Lung (tissue), 12 donors: Measurements from ENCODE around the gene VENTX. TPM values are rescaled to one million over a fixed set of nuclear protein-coding genes. Genes with fewer than 3 reads are reported as not detected.

Experiments
- ATAC-seq: fragments of 200-7000 bp; cut with Tn5 transposase; one replicate; pipeline ENCODE4 v1.9.1; 2020; ENCODE audit warnings: moderate number of reproducible peaks; ENCODE audit not compliant: insufficient read depth, low FRiP score
- DNase-seq, 3 donors: peaks; one replicate each; pipeline ENCODE4 v3.0.0-alpha.2; 2013 to 2017
- H3K27ac ChIP-seq, 2 donors: one replicate each; pipeline ENCODE4 v1.5.1; 2013; ENCODE audit warnings: mild to moderate bottlenecking in 2 of 2, moderate library complexity in 2 of 2, control low read depth in 1 of 2, inconsistent platforms in 1 of 2, low read depth in 1 of 2, low read length in 1 of 2
- H3K27me3 ChIP-seq, 3 donors: one replicate each; pipeline ENCODE4 v1.5.1; 2013; ENCODE audit warnings: low read length in 2 of 3; ENCODE audit not compliant: control insufficient read depth in 3 of 3, insufficient read depth in 3 of 3
- H3K36me3 ChIP-seq, 4 donors: one replicate each; pipeline ENCODE4 v1.5.1; 2013; ENCODE audit warnings: low read length in 4 of 4, mild to moderate bottlenecking in 1 of 4, moderate library complexity in 1 of 4; ENCODE audit not compliant: control insufficient read depth in 4 of 4, insufficient read depth in 4 of 4
- H3K4me1 ChIP-seq, 5 donors: one replicate each; pipeline ENCODE4 v1.5.1; 2013; ENCODE audit warnings: low read length in 5 of 5, mild to moderate bottlenecking in 2 of 5, moderate library complexity in 1 of 5; ENCODE audit not compliant: control insufficient read depth in 5 of 5, insufficient read depth in 5 of 5
- H3K4me3 ChIP-seq: one replicate; pipeline ENCODE4 v1.5.1; 2013; ENCODE audit warnings: mild to moderate bottlenecking, control low read depth, moderate library complexity
- H3K9ac ChIP-seq, 2 donors: one replicate each; pipeline ENCODE4 v1.5.1; 2013; ENCODE audit warnings: low read length in 2 of 2, control low read depth in 1 of 2; ENCODE audit not compliant: insufficient read depth in 1 of 2
- H3K9me3 ChIP-seq, 4 donors: one replicate each; pipeline ENCODE4 v1.5.1; 2013; ENCODE audit warnings: low read length in 3 of 4, mild to moderate bottlenecking in 1 of 4, moderate library complexity in 1 of 4; ENCODE audit not compliant: control insufficient read depth in 4 of 4, insufficient read depth in 3 of 4
- WGBS, 2 donors: extraction: QIAGEN DNeasy Blood & Tissue Kit; methylation state at CpG; one replicate each; pipeline ENCODE4 v1.1.7; 2013; 5-methylcytosine and 5-hydroxymethylcytosine counted together
- polyA plus RNA-seq, 2 donors: library from polyadenylated mRNA; stranded (reverse); fragments of 200-250 nt; gene quantifications; one replicate each; pipeline ENCODE4 v1.2.1, GENCODE V29; 2013
- total RNA-seq, 2 donors: library from RNA; depleted of rRNA in 1 of 2; stranded (reverse); fragments of >200 nt in 1 of 2; gene quantifications; one replicate each; pipeline ENCODE4 v1.2.1, GENCODE V29; 2014 to 2021
- TF ChIP-seq, protein P1 (sequence below): IDR thresholded peaks from 2 replicates; pipeline ENCODE4 v1.5.1; 2012; ENCODE audit warnings: mild to moderate bottlenecking; ENCODE audit errors: control extremely low read depth, extremely low read depth
- donor health status: control.
- donor health status: control.
- donor health status: Bipolar disorder and iron deficiency.
- donor health status: healthy.
- donor health status: DM: yes; HTN: yes; CAD: no.

The VENTX gene
- total and polyA plus RNA-seq, 4 donors: 0.46 to 4.0 (median 2.4) TPM

DNA sequence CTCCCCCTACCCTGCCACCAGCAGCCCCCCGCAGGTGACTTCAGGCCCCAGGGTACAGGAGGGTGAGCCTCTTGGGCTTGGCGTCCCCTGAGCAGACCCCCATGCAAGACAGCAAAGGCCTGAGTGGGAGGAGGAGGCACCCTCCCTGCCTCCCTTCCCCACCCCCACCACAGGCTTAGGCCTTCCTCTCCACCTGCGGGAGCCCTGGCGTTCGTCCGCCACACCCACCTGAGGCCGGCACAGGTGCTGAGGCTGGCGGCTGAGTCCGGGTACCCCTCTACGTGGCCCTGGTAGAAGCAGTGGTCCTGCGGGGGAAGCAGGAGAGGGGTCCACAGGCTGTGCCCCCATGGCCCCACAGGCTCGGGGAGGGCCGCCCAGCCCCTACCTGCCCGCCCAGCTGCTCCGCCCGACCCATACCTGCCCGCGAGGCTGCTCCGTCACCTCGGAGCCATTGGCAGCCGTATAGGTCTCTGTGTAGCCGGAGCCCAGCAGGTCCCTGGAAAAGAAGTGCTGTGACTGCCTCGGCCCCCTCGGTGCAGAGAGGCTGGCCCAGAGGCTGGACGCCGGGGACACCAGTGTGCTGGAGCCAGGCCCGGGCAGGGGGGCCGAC, 36.0 kb downstream of the VENTX start:
- H3K4me3 ChIP-seq: no peak overlapping the region
- H3K4me1 ChIP-seq: peaks cover 0 to 11% (median 6%) of the 10 kb centered on the region in 5 donors
- H3K9ac ChIP-seq: no peak overlapping the region
- WGBS, 2 donors: 92 to 93% methylated on average over 23 to 28 of the region's 28 CpGs
- no peaks in the 10 kb centered on the region for H3K9me3 ChIP-seq
- no peaks in the 10 kb centered on the region for H3K27me3 ChIP-seq
- DNase-seq (no peak), ATAC-seq (no peak)
- TF ChIP-seq, protein P1, sequence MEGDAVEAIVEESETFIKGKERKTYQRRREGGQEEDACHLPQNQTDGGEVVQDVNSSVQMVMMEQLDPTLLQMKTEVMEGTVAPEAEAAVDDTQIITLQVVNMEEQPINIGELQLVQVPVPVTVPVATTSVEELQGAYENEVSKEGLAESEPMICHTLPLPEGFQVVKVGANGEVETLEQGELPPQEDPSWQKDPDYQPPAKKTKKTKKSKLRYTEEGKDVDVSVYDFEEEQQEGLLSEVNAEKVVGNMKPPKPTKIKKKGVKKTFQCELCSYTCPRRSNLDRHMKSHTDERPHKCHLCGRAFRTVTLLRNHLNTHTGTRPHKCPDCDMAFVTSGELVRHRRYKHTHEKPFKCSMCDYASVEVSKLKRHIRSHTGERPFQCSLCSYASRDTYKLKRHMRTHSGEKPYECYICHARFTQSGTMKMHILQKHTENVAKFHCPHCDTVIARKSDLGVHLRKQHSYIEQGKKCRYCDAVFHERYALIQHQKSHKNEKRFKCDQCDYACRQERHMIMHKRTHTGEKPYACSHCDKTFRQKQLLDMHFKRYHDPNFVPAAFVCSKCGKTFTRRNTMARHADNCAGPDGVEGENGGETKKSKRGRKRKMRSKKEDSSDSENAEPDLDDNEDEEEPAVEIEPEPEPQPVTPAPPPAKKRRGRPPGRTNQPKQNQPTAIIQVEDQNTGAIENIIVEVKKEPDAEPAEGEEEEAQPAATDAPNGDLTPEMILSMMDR: no peak
- H3K36me3 ChIP-seq: peaks cover 0 to 28% (median 0%) of the 10 kb centered on the region in 4 donors
- no peak overlapping the region for H3K27ac ChIP-seq

DNA sequence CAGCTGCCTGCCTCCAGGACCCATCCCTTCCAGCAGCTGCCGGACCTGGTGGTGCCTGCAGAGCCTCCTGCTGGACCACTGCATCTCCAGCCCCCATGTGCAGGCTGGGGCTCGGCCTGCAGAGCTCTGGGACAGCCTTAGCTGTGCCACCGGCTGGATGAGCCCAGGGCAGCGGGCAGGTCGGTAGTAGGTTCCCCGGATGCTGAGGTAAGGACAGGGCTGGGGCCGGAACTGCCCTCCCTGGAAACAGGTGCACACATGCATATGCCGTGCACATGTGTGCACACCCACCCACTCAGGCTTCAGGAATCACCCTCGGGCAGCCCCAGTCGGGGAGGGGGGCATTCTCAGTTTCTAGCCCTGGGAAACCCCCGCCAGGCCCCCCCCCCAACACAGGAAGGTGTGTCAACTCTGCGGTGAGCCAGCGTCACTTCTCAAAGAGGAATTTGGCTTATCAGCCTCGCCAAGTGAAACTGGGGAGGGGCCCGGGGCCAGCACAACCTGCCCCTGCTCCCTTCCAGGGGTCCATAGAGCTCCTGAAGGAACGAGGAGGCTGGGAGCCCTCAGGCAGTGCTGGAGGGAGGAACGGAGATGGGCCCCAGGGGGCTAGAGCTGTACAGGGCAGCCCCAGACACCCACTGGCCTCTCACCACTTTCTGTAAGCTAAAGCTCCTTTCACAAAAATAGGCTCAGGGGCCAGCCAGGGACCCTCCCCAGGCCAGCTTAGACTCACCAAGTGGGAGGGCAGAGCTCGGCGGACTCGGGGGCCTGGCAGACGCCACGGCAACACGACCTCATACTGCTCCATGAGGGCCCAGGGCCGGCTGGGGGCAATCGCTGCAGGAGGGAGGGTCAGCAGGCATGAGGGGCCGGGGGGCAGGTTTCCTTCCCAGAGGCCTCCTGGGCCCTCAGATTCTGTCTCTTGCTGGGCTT, 37.4 kb downstream of the VENTX start:
- Histone ChIP-seq H3K9me3 (no peaks in the 10 kb centered on the region), H3K4me1 (peaks cover 0 to 11% (median 6%) of the 10 kb centered on the region in 5 donors), H3K4me3 (no peak overlapping the region), H3K27ac (peak overlapping the region in 1 of 2 donors; percentile 15), H3K9ac (no peak overlapping the region), H3K36me3 (peaks cover 0 to 33% (median 5%) of the 10 kb centered on the region in 4 donors), H3K27me3 (no peaks in the 10 kb centered on the region)
- TF ChIP-seq, protein P1: no peak
- DNase-seq: peak; percentile 27 to 56 (median 46)
- WGBS, 2 donors: 15 to 23% methylated on average over 26 of the region's 26 CpGs
- ATAC-seq: no peak

DNA sequence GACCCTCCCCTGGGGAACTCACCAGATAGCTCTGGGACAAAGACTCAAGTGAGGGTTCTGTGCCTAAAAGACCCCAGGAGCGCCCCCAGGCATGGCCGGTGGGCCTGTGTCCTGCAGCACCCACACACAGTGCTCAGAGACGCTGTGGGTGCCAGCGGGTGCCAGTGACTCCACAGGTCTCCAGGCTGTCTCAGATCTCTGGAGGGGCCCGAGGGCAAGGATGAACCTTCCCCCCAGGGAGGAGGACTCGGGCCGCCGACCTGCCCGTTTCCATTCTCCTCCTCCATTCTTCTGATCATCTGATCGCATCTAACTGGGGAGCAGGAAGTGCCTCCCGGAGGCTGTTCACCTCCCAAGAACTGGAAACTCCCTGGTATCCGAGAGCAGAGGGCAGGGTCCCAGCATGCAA, 38.0 kb downstream of the VENTX start:
- no peak for ATAC-seq
- Histone ChIP-seq H3K27me3 (no peaks in the 10 kb centered on the region), H3K4me1 (peaks cover 0 to 11% (median 6%) of the 10 kb centered on the region in 5 donors), H3K4me3 (no peak overlapping the region), H3K9ac (no peak overlapping the region), H3K9me3 (no peaks in the 10 kb centered on the region), H3K27ac (no peak overlapping the region), H3K36me3 (peaks cover 0 to 36% (median 7%) of the 10 kb centered on the region in 4 donors)
- TF ChIP-seq, protein P1: no peak
- WGBS, 2 donors: 11 to 22% methylated on average over 12 of the region's 12 CpGs
- DNase-seq: no peak
